ENCODE measurements around the gene PTCH1.

GRCh38 chr9:95565982-95566381, 49.2 kb upstream of the PTCH1 start:
- TF ChIP-seq POLR2AphosphoS5 (IDR thresholded peaks at IDR 0.05; ENCODE audit: borderline replicate concordance, low read depth, low read length) (no peak), EZH2 (IDR thresholded peaks at IDR 0.05) (no peak)
